HepG2 (cell line): ENCODE data around the gene DCAF4L1. TPM values are rescaled to one million over a fixed set of nuclear protein-coding genes. Genes with fewer than 3 reads are reported as not detected.

Experiments used
- ATF1 ChIP-seq: IDR thresholded peaks from 2 replicates; pipeline ENCODE4 v1.6.1; 2016; ENCODE audit warnings: mild to moderate bottlenecking, control low read depth
- ELF4 ChIP-seq: sonication (generic); formaldehyde crosslinking; IDR thresholded peaks from 2 replicates; pipeline ENCODE4 v1.5.0; 2020; ENCODE audit warnings: missing genetic modification reagents, mild to moderate bottlenecking, moderate library complexity, borderline replicate concordance
- IRX3 ChIP-seq: sonication (generic); formaldehyde crosslinking; IDR thresholded peaks from 2 replicates; pipeline ENCODE4 v1.8.1; 2023; ENCODE audit warnings: mild to moderate bottlenecking, low read depth, missing genetic modification reagents, borderline replicate concordance
- KAT8 ChIP-seq: IDR thresholded peaks from 2 replicates; pipeline ENCODE4 v1.6.1; 2016; ENCODE audit warnings: missing genetic modification reagents, missing compliant biosample characterization
- MAFG ChIP-seq: sonication (generic); formaldehyde crosslinking; IDR thresholded peaks from 2 replicates; pipeline ENCODE4 v1.5.1; 2020; ENCODE audit warnings: mild to moderate bottlenecking, missing genetic modification reagents
- MATR3 ChIP-seq: sonication (generic); formaldehyde crosslinking; IDR thresholded peaks from 2 replicates; pipeline ENCODE4 v1.4.0; 2020; ENCODE audit warnings: missing genetic modification reagents
- MED8 ChIP-seq: sonication (generic); formaldehyde crosslinking; IDR thresholded peaks from 2 replicates; pipeline ENCODE4 v1.8.1; 2023; ENCODE audit warnings: mild to moderate bottlenecking, missing genetic modification reagents; ENCODE audit not compliant: insufficient replicate concordance
- MEIS1 ChIP-seq: sonication (generic); formaldehyde crosslinking; IDR thresholded peaks from 2 replicates; pipeline ENCODE4 v1.9.0; 2021; ENCODE audit warnings: mild to moderate bottlenecking, missing genetic modification reagents, moderate library complexity, borderline replicate concordance
- NPAS2 ChIP-seq: sonication (generic); formaldehyde crosslinking; IDR thresholded peaks from 2 replicates; pipeline ENCODE4 v1.8.0; 2022; ENCODE audit warnings: mild to moderate bottlenecking, missing genetic modification reagents, borderline replicate concordance
- POGZ ChIP-seq: sonication (generic); formaldehyde crosslinking; IDR thresholded peaks from 2 replicates; pipeline ENCODE4 v1.4.0; 2020; ENCODE audit warnings: mild to moderate bottlenecking, missing genetic modification reagents
- SRSF1 ChIP-seq: fragments of 200-400 bp; formaldehyde crosslinking; optimal IDR thresholded peaks from 2 replicates; pipeline ENCODE3; 2017; ENCODE audit warnings: mild to moderate bottlenecking, low read depth, low read length, moderate library complexity
- ZC3H4 ChIP-seq: sonication (generic); formaldehyde crosslinking; IDR thresholded peaks from 2 replicates; pipeline ENCODE4 v1.4.0; 2020; ENCODE audit warnings: missing genetic modification reagents, borderline replicate concordance
- ZEB1 ChIP-seq: IDR thresholded peaks from 2 replicates; pipeline ENCODE4 v1.6.1; 2012; ENCODE audit warnings: mild to moderate bottlenecking, low read depth, inconsistent platforms; ENCODE audit not compliant: insufficient replicate concordance
- ZNF124 ChIP-seq: sonication (generic); formaldehyde crosslinking; IDR thresholded peaks from 2 replicates; pipeline ENCODE4 v1.4.0; 2020; ENCODE audit warnings: missing genetic modification reagents
- ZNF496 ChIP-seq: sonication (generic); formaldehyde crosslinking; IDR thresholded peaks from 2 replicates; pipeline ENCODE4 v1.8.1; 2023; ENCODE audit warnings: mild to moderate bottlenecking, moderate library complexity, missing genetic modification reagents; ENCODE audit not compliant: insufficient replicate concordance
- ZNF768 ChIP-seq: sonication (generic); formaldehyde crosslinking; IDR thresholded peaks from 2 replicates; pipeline ENCODE4 v1.4.0; 2020; ENCODE audit warnings: missing genetic modification reagents
- ZNF83 ChIP-seq: sonication (generic); formaldehyde crosslinking; IDR thresholded peaks from 2 replicates; pipeline ENCODE4 v1.4.0; 2020; ENCODE audit warnings: missing genetic modification reagents, mild to moderate bottlenecking, borderline replicate concordance
- ZNF883 ChIP-seq: sonication (generic); formaldehyde crosslinking; IDR thresholded peaks from 2 replicates; pipeline ENCODE4 v1.5.1; 2020; ENCODE audit warnings: mild to moderate bottlenecking, missing genetic modification reagents; ENCODE audit errors: not compliant biosample characterization
- polyA plus RNA-seq, 8 experiments: library from polyadenylated mRNA; depleted of rRNA in 3 of 8; stranded (reverse) in 7 of 8; unstranded in 1 of 8; fragments of >200 nt; fragmentation: Illumina TruSeq in 4 of 8; extraction: Trizol in 4 of 8; gene quantifications; 2 replicates each; pipeline versions ENCODE4 v1.2.1 to v1.2.3, GENCODE V29; 2011 to 2016; ENCODE audit warnings: low read depth in 4 of 8, missing spikeins in 1 of 8, mixed read lengths in 1 of 8; ENCODE audit not compliant: insufficient read depth in 1 of 8
- total RNA-seq, 5 experiments: library from RNA; depleted of rRNA; stranded (reverse); fragments of >200 nt; fragmentation: Illumina TruSeq; extraction: Trizol; gene quantifications; 2 replicates each; pipeline ENCODE4 v1.2.3, GENCODE V29; 2016; ENCODE audit warnings: low read depth in 1 of 5
- TF ChIP-seq, protein P1 (sequence below): sonication (generic); formaldehyde crosslinking; IDR thresholded peaks from 2 replicates; pipeline ENCODE4 v1.8.0; 2022; ENCODE audit warnings: mild to moderate bottlenecking, missing genetic modification reagents, borderline replicate concordance
- TF ChIP-seq, protein P2 (sequence below): IDR thresholded peaks from 2 replicates; pipeline ENCODE4 v1.6.1; 2016; ENCODE audit warnings: missing compliant biosample characterization, missing genetic modification reagents, borderline replicate concordance
- TF ChIP-seq, protein P3 (sequence below): sonication (generic); formaldehyde crosslinking; IDR thresholded peaks from 2 replicates; pipeline ENCODE4 v1.5.0; 2020; ENCODE audit warnings: missing genetic modification reagents, mild to moderate bottlenecking, borderline replicate concordance
- TF ChIP-seq, protein P4 (sequence below): IDR thresholded peaks from 2 replicates; pipeline ENCODE4 v1.6.1; 2012; ENCODE audit warnings: inconsistent platforms
- TF ChIP-seq, protein P5 (sequence below): IDR thresholded peaks from 2 replicates; pipeline ENCODE4 v1.6.1; 2012; ENCODE audit warnings: low read length, improper control_type of control experiment

Gene DCAF4L1
- total and polyA plus RNA-seq, 2 of the 13 experiments (the other 11 are each of a cell fraction or from before 2014, with no cell fraction given), result 0.05 to 0.09 TPM

DNA sequence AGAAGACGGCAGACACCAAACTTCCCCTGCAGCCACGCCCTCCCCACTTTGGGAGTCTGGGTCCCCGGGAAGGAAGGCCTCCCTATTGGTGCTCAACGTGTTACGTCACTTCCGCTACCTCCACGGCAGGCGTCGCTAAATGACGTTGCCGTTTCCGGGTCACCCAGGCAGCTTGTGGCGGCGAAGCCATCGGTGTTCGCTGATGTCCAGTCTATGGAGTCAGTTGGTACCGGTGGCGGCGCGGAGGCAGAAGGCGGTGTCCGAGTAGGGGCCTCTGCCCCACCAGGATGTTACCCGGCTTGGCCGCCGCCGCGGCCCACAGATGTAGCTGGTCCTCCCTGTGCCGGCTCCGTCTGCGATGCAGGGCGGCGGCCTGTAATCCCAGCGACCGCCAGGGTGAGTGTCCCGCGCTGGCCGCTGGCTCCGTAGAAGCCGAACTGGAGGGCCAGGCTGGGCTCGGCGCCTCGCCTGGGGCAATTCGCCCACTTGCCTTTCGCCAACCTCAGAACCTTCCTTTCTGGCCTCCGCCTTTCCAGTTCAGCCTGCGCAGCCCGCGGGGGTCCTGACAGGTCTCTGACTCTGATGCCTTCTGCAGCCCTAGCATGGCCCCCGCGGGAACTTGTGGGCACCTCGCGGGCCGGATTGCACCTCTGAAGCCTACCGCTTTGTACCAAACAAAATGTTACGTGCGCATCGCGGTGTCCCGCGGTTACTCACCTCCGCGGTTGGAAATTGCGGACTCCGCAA, 9.0 kb downstream of the DCAF4L1 start, which contains the start of gene SLC30A9 (continued):
- TF ChIP-seq, protein P1, sequence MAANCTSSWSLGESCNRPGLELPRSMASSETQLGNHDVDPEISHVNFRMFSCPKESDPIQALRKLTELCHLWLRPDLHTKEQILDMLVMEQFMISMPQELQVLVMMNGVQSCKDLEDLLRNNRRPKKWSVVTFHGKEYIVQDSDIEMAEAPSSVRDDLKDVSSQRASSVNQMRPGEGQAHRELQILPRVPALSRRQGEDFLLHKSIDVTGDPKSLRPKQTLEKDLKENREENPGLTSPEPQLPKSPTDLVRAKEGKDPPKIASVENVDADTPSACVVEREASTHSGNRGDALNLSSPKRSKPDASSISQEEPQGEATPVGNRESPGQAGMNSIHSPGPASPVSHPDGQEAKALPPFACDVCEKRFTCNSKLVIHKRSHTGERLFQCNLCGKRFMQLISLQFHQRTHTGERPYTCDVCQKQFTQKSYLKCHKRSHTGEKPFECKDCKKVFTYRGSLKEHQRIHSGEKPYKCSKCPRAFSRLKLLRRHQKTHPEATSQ (CRISPR knock-in tag), result no peak; the same call in 1 of the 2 replicates
- TF ChIP-seq SRSF1 (no peak), ZEB1 (no peak), MED8 (CRISPR knock-in tag) (no peak), ZNF883 (CRISPR knock-in tag) (peak; percentile 80), KAT8 (CRISPR knock-in tag) (peak; percentile 96), POGZ (CRISPR knock-in tag) (peak; percentile 95), MAFG (no peak), ATF1 (CRISPR knock-in tag) (peak; percentile 96), IRX3 (CRISPR knock-in tag) (no peak), MEIS1 (CRISPR knock-in tag) (no peak), ZNF124 (CRISPR knock-in tag) (no peak; the same call in 1 of the 2 replicates), ZNF83 (CRISPR knock-in tag) (no peak), ZNF496 (no peak), ZC3H4 (CRISPR knock-in tag) (no peak), ELF4 (CRISPR knock-in tag) (no peak; the same call in 1 of the 2 replicates), ZNF768 (CRISPR knock-in tag) (peak; percentile 79; the same call in 1 of the 2 replicates), NPAS2 (no peak), MATR3 (no peak)
- TF ChIP-seq, protein P2, sequence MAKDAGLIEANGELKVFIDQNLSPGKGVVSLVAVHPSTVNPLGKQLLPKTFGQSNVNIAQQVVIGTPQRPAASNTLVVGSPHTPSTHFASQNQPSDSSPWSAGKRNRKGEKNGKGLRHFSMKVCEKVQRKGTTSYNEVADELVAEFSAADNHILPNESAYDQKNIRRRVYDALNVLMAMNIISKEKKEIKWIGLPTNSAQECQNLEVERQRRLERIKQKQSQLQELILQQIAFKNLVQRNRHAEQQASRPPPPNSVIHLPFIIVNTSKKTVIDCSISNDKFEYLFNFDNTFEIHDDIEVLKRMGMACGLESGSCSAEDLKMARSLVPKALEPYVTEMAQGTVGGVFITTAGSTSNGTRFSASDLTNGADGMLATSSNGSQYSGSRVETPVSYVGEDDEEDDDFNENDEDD, result no peak
- TF ChIP-seq, protein P3, sequence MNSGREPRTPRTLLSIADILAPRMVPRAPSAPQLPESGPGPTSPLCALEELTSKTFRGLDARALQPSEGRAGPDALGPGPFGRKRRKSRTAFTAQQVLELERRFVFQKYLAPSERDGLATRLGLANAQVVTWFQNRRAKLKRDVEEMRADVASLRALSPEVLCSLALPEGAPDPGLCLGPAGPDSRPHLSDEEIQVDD, result no peak
- TF ChIP-seq, protein P4, sequence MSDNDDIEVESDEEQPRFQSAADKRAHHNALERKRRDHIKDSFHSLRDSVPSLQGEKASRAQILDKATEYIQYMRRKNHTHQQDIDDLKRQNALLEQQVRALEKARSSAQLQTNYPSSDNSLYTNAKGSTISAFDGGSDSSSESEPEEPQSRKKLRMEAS, result 0 out of 2 replicates have a peak, but pooled peaks have one; percentile 52
- TF ChIP-seq, protein P5, sequence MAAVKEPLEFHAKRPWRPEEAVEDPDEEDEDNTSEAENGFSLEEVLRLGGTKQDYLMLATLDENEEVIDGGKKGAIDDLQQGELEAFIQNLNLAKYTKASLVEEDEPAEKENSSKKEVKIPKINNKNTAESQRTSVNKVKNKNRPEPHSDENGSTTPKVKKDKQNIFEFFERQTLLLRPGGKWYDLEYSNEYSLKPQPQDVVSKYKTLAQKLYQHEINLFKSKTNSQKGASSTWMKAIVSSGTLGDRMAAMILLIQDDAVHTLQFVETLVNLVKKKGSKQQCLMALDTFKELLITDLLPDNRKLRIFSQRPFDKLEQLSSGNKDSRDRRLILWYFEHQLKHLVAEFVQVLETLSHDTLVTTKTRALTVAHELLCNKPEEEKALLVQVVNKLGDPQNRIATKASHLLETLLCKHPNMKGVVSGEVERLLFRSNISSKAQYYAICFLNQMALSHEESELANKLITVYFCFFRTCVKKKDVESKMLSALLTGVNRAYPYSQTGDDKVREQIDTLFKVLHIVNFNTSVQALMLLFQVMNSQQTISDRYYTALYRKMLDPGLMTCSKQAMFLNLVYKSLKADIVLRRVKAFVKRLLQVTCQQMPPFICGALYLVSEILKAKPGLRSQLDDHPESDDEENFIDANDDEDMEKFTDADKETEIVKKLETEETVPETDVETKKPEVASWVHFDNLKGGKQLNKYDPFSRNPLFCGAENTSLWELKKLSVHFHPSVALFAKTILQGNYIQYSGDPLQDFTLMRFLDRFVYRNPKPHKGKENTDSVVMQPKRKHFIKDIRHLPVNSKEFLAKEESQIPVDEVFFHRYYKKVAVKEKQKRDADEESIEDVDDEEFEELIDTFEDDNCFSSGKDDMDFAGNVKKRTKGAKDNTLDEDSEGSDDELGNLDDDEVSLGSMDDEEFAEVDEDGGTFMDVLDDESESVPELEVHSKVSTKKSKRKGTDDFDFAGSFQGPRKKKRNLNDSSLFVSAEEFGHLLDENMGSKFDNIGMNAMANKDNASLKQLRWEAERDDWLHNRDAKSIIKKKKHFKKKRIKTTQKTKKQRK, result no peak
